GM12878 (cell line): Measurements from ENCODE around the gene LIF. TPM values are rescaled to one million over a fixed set of nuclear protein-coding genes. Genes with fewer than 3 reads are reported as not detected.
A peak's percentile ranks its signal among the peaks of the same experiment; 100 is the strongest.

Source experiments
- ATAC-seq: fragments of 200-7000 bp; cut with Tn5 transposase; 3 replicates; pipeline ENCODE4 v1.9.1; 2020; ENCODE audit warnings: mild to moderate bottlenecking, moderate library complexity
- BruUV-seq: library from RNA; stranded (reverse); fragments of 400-500 nt; replicated peaks from 2 replicates; lab custom pipeline; 2021; lab: Mats Ljungman, UMichigan
- CTCF ChIA-PET: fragments of 300-600 bp; sonication (Branson Sonifier 250); formaldehyde crosslinking; extraction: SDS; loops from one replicate; lab custom pipeline; 2021; ENCODE audit warnings: inconsistent platforms; lab: Yijun Ruan, JAX
- POLR2A ChIA-PET: fragments of 350-600 bp; formaldehyde crosslinking; extraction: SDS; loops from one replicate; lab custom pipeline; 2021; ENCODE audit warnings: inconsistent platforms; lab: Charles Lee
- RAD21 ChIA-PET: fragments of 300-600 bp; sonication (Branson Sonifier 250); formaldehyde crosslinking; loops from one replicate; lab custom pipeline; 2023; ENCODE audit warnings: antibody characterized with exemption; ENCODE audit not compliant: unreplicated experiment; lab: Charles Lee
- SMC1A ChIA-PET: fragments of 300-600 bp; sonication (Branson Sonifier 250); formaldehyde crosslinking; loops from one replicate; lab custom pipeline; 2023; ENCODE audit not compliant: unreplicated experiment, uncharacterized antibody; lab: Charles Lee
- DNase-seq: peaks from one replicate; pipeline ENCODE4 v3.0.0-alpha.2; 2011; ENCODE audit warnings: low read depth, low spot score
- FAIRE-seq: peaks from 3 replicates; lab custom pipeline; 2011; peaks lifted over from hg19 to GRCh38; lab: Jason Lieb, UNC
- H2AFZ ChIP-seq: 2 replicates; pipeline ENCODE4 v1.6.0; 2011; ENCODE audit warnings: low read depth, low read length, control low read depth; ENCODE audit not compliant: control insufficient read depth
- H3K27ac ChIP-seq: 2 replicates; pipeline ENCODE4 v1.5.1; 2011; ENCODE audit warnings: control low read depth; ENCODE audit not compliant: control insufficient read depth, insufficient read depth
- H3K27me3 ChIP-seq, 2 experiments: replicated peaks in 1 of 2; 2 replicates each; pipeline versions ENCODE4 v1.6.0 to v1.6.1; 2011; ENCODE audit warnings: low read length in 1 of 2; ENCODE audit not compliant: control insufficient read depth in 2 of 2, insufficient read depth in 2 of 2
- H3K36me3 ChIP-seq, 2 experiments: 2 replicates each; pipeline ENCODE4 v1.5.1; 2011; ENCODE audit warnings: low read length in 1 of 2; ENCODE audit not compliant: control insufficient read depth in 2 of 2, insufficient read depth in 2 of 2
- H3K4me1 ChIP-seq: 2 replicates; pipeline ENCODE4 v1.6.1; 2011; ENCODE audit warnings: mild to moderate bottlenecking, low read length, moderate library complexity, mixed read lengths; ENCODE audit not compliant: control insufficient read depth, insufficient read depth
- H3K4me2 ChIP-seq: 2 replicates; pipeline ENCODE4 v1.6.0; 2011; ENCODE audit warnings: control low read depth; ENCODE audit not compliant: control insufficient read depth, insufficient read depth
- H3K4me3 ChIP-seq: fragments of 200-600 bp; sonication (generic); 2 replicates; pipeline ENCODE4 v1.5.1; 2016
- H3K79me2 ChIP-seq: 2 replicates; pipeline ENCODE4 v1.6.0; 2011; ENCODE audit warnings: low read length; ENCODE audit not compliant: control insufficient read depth, insufficient read depth
- H3K9ac ChIP-seq: 2 replicates; pipeline ENCODE4 v1.8.0; 2011; ENCODE audit warnings: low read length, control low read depth, mixed read lengths; ENCODE audit not compliant: control insufficient read depth, insufficient read depth
- H3K9me3 ChIP-seq: replicated peaks from 3 replicates; pipeline ENCODE4 v1.5.1; 2011; ENCODE audit warnings: mild to moderate bottlenecking, low read length; ENCODE audit not compliant: control insufficient read depth, insufficient read depth
- H4K20me1 ChIP-seq: 2 replicates; pipeline ENCODE4 v1.6.0; 2011; ENCODE audit not compliant: control insufficient read depth, insufficient read depth
- ASH2L ChIP-seq: fragments of 300-600, 200-600 bp; sonication (generic); IDR thresholded peaks from 2 replicates; pipeline ENCODE4 v1.6.1; 2017; ENCODE audit warnings: low read depth, mild to moderate bottlenecking, borderline replicate concordance
- BHLHE40 ChIP-seq, 2 experiments: fragments of 450-650 bp in 1 of 2; IDR thresholded peaks; 2 replicates each; pipeline ENCODE4 v1.6.1; 2011 to 2017; ENCODE audit warnings: low read depth in 2 of 2, borderline replicate concordance in 1 of 2, improper control_type of control experiment in 1 of 2, low read length in 1 of 2, mild to moderate bottlenecking in 1 of 2
- CBX5 ChIP-seq: sonication (generic); IDR thresholded peaks from 2 replicates; pipeline ENCODE4 v1.6.1; 2016; ENCODE audit warnings: low read depth, moderate library complexity, mild to moderate bottlenecking, inconsistent platforms
- CEBPB ChIP-seq, 2 experiments: fragments of 150-350 bp in 1 of 2; IDR thresholded peaks; 2 replicates each; pipeline ENCODE4 v1.6.1; 2012 to 2014; ENCODE audit warnings: low read depth in 2 of 2, low read length in 2 of 2, borderline replicate concordance in 1 of 2, inconsistent platforms in 1 of 2
- CREM ChIP-seq: IDR thresholded peaks from 2 replicates; pipeline ENCODE4 v1.6.1; 2014; ENCODE audit warnings: antibody characterized with exemption, low read depth
- CTCF ChIP-seq, 3 experiments: IDR thresholded peaks in 2 of 3; conservative IDR thresholded peaks in 1 of 3; 2 replicates each; pipeline ENCODE4 v1.5.1; 2011; ENCODE audit warnings: low read depth in 3 of 3, low read length in 3 of 3, mild to moderate bottlenecking in 3 of 3, control low read depth in 2 of 3, moderate library complexity in 2 of 3, inconsistent platforms in 1 of 3, mixed read lengths in 1 of 3; ENCODE audit not compliant: control insufficient read depth in 2 of 3, insufficient read depth in 1 of 3; ENCODE audit errors: extremely low read depth in 1 of 3
- IKZF1 ChIP-seq: fragments of 450-650 bp; conservative IDR thresholded peaks from 2 replicates; pipeline ENCODE4 v1.6.1; 2017; ENCODE audit warnings: antibody characterized with exemption, mild to moderate bottlenecking
- KAT2A ChIP-seq: conservative IDR thresholded peaks from 2 replicates; pipeline ENCODE4 v1.6.1; 2011; ENCODE audit warnings: low read depth, low read length; ENCODE audit not compliant: control insufficient read depth
- NFIC ChIP-seq: IDR thresholded peaks from 2 replicates; pipeline ENCODE4 v1.6.1; 2012; ENCODE audit warnings: low read depth, mild to moderate bottlenecking, inconsistent platforms, low read length, moderate library complexity
- POLR2A ChIP-seq: IDR thresholded peaks from 2 replicates; pipeline ENCODE4 v1.6.1; 2011; ENCODE audit warnings: low read depth, mild to moderate bottlenecking, low read length
- SREBF2 ChIP-seq: IDR thresholded peaks from 2 replicates; pipeline ENCODE4 v1.6.1; 2012; ENCODE audit warnings: mild to moderate bottlenecking, low read length
- STAT3 ChIP-seq: IDR thresholded peaks from 2 replicates; pipeline ENCODE4 v1.6.1; 2011; ENCODE audit warnings: low read depth, low read length, improper control_type of control experiment
- TAF1 ChIP-seq: IDR thresholded peaks from 2 replicates; pipeline ENCODE4 v1.6.1; 2011; ENCODE audit warnings: mild to moderate bottlenecking, low read depth, low read length, borderline replicate concordance
- TCF3 ChIP-seq: IDR thresholded peaks from 2 replicates; pipeline ENCODE4 v1.6.1; 2012; ENCODE audit warnings: low read depth, mild to moderate bottlenecking, low read length, borderline replicate concordance; ENCODE audit not compliant: insufficient read depth
- YBX1 ChIP-seq: fragments of 450-650 bp; IDR thresholded peaks from 2 replicates; pipeline ENCODE4 v1.6.1; 2016; ENCODE audit warnings: antibody characterized with exemption
- YY1 ChIP-seq: IDR thresholded peaks from 2 replicates; pipeline ENCODE4 v1.6.1; 2011; ENCODE audit warnings: low read depth, mild to moderate bottlenecking, low read length
- ZNF207 ChIP-seq: fragments of 450-650 bp; IDR thresholded peaks from 2 replicates; pipeline ENCODE4 v1.6.1; 2014; ENCODE audit warnings: antibody characterized with exemption, mild to moderate bottlenecking, borderline replicate concordance
- ZNF217 ChIP-seq: fragments of 450-650 bp; IDR thresholded peaks from 2 replicates; pipeline ENCODE4 v1.6.1; 2017; ENCODE audit warnings: antibody characterized with exemption, mild to moderate bottlenecking
- ZNF622 ChIP-seq: fragments of 450-650 bp; IDR thresholded peaks from 2 replicates; pipeline ENCODE4 v1.6.1; 2017; ENCODE audit warnings: mild to moderate bottlenecking, inconsistent platforms
- WGBS: methylation state at CpG from one replicate; pipeline ENCODE4 v1.1.6; 2016; ENCODE audit warnings: low lambda C conversion rate; ENCODE audit not compliant: insufficient replicate concordance, insufficient coverage; ENCODE audit errors: missing lambda C conversion rate; 5-methylcytosine and 5-hydroxymethylcytosine counted together
- in situ Hi-C: fragments of 300-500 bp; cut with MboI; formaldehyde crosslinking; loops from 9 replicates; pipeline ENCODE4 v1.14.3; 2018; ENCODE audit warnings: mixed read lengths
- intact Hi-C: fragments of 100-400 bp; cut with micrococcal nuclease; formaldehyde crosslinking; loops from one replicate; pipeline ENCODE4 v1.14.2; 2022; ENCODE audit not compliant: unreplicated experiment
- polyA plus RNA-seq, 11 experiments: library from polyadenylated mRNA; depleted of rRNA in 4 of 11; unstranded in 6 of 11; stranded (reverse) in 5 of 11; fragments of >200 nt; fragmentation: Nextera tagmentation in 4 of 11; fragmentation: Illumina TruSeq in 1 of 11; extraction: Ambion mirVana in 4 of 11; extraction: Trizol in 1 of 11; gene quantifications; 1 replicate in 1 of 11; 2 replicates in 10 of 11; pipeline versions ENCODE4 v1.2.1 to v1.2.3, GENCODE V29; 2011 to 2016; ENCODE audit warnings: inconsistent platforms in 2 of 11, missing spikeins in 2 of 11, low read depth in 1 of 11
- total RNA-seq, 4 experiments: library from RNA; depleted of rRNA in 3 of 4; stranded (reverse); fragments of >200 nt in 3 of 4; fragmentation: Illumina TruSeq in 1 of 4; extraction: Trizol in 1 of 4; gene quantifications; 2 replicates each; pipeline versions ENCODE4 v1.2.1 to v1.2.3, GENCODE V29; 2013 to 2021
- TF ChIP-seq, protein P1 (sequence below): fragments of 150-350 bp; IDR thresholded peaks from 2 replicates; pipeline ENCODE4 v1.6.1; 2014; ENCODE audit warnings: mild to moderate bottlenecking, low read depth, low read length

Gene LIF
- total and polyA plus RNA-seq, 10 of the 15 experiments (the other 5 are each of a cell fraction or from before 2014, with no cell fraction given) = 0.05 to 3.4 (median 0.97) TPM

DNA sequence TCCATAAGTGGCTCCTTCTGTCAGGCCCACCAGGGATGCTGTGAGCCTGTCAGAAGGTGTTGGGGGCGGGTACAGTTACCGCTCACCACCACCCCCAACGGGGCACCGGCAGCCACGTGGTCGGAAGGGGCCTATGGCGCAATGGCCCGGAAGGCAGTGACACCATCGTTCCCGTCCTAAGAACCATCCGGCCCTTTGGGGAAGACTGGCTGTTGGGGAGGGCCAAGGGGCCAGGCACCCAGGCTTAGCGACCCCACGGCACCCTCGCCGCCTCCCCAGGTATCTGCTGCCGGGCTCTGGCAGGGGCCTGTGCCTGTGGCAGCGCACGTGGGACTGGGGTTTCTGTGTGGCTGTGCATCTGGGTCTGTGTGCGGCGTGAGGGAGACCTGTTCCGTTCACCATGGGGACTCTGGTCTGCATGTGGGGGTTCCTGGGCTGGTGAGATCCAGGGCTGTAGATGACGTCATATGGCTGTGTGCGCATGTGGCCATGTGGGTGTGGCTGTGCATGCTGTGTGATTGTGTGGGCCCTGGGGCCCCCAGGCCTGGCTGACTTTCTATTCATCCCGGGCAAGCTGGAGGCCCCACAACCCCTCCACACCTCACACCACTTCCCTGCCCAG, 19.4 kb upstream of the LIF start:
- H3K79me2 ChIP-seq = peaks cover 18% of the 10 kb centered on the region
- TSS peak; percentile 84 for BruUV-seq
- H3K9me3 ChIP-seq = no peaks in the 10 kb centered on the region
- peak; percentile 83 for ATAC-seq
- H4K20me1 ChIP-seq = no peaks in the 10 kb centered on the region
- peak; percentile 87 for FAIRE-seq
- ChIA-PET CTCF (interaction anchor here (1.0 to 3.3 kb wide), 3 partner anchors 18 to 121 kb away, joined by 3 to 40 read pairs (median 5); partner anchors contain the start of gene RNF215), POLR2A (no interaction called here), RAD21 (interaction anchor here (1.0 kb wide), 1 partner anchor 22 kb away, joined by 4 read pairs; no protein-coding TSS in a partner anchor), SMC1A (interaction anchor here (1.2 kb wide), 1 partner anchor 158 kb away, joined by 3 read pairs; no protein-coding TSS in a partner anchor)
- H3K4me3 ChIP-seq = peak overlapping the region; percentile 71
- no peaks in the 10 kb centered on the region for H3K27me3 ChIP-seq
- peak overlapping the region; percentile 75 for H3K9ac ChIP-seq
- intact Hi-C loops (no loop called here), in situ Hi-C loops (no loop called here)
- WGBS = 0% methylated on average over 23 of the region's 24 CpGs
- peak overlapping the region; percentile 88 for H3K27ac ChIP-seq
- H3K4me2 ChIP-seq = peak overlapping the region; percentile 91
- no peak for DNase-seq
- H3K4me1 ChIP-seq = peaks cover 21% of the 10 kb centered on the region
- no peaks in the 10 kb centered on the region for H3K36me3 ChIP-seq
- H2AFZ ChIP-seq = peak overlapping the region; percentile 72
- TF ChIP-seq POLR2A = peak; percentile 84
- TF ChIP-seq NFIC = no peak
- 0 out of 2 replicates have a peak, but pooled peaks have one; percentile 14 for TF ChIP-seq TAF1
- peak; percentile 62; the same call in 1 of the 2 replicates for TF ChIP-seq YY1
- TF ChIP-seq, protein P1, sequence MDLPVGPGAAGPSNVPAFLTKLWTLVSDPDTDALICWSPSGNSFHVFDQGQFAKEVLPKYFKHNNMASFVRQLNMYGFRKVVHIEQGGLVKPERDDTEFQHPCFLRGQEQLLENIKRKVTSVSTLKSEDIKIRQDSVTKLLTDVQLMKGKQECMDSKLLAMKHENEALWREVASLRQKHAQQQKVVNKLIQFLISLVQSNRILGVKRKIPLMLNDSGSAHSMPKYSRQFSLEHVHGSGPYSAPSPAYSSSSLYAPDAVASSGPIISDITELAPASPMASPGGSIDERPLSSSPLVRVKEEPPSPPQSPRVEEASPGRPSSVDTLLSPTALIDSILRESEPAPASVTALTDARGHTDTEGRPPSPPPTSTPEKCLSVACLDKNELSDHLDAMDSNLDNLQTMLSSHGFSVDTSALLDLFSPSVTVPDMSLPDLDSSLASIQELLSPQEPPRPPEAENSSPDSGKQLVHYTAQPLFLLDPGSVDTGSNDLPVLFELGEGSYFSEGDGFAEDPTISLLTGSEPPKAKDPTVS = no peak
- peak in 1 of 2 experiments; percentile 71; a peak in 1 of 4 replicates for TF ChIP-seq CEBPB (IDR thresholded peaks at IDR 0.05; ENCODE audit: borderline replicate concordance in 1 of 2, low read depth in 2 of 2, low read length in 2 of 2)
- no peak for TF ChIP-seq IKZF1
- no peak for TF ChIP-seq SREBF2
- TF ChIP-seq ZNF622 = no peak
- TF ChIP-seq ASH2L = no peak
- 0 out of 2 replicates have a peak, but pooled peaks have one; percentile 27 for TF ChIP-seq TCF3
- no peak; the same call in 1 of the 2 replicates for TF ChIP-seq ZNF207
- no peak for TF ChIP-seq KAT2A
- no peak for TF ChIP-seq YBX1
- no peak for TF ChIP-seq ZNF217
- no peak for TF ChIP-seq CTCF (IDR thresholded peaks at IDR 0.05 in 2 of 3, conservative IDR thresholded peaks at IDR 0.05 in 1 of 3; ENCODE audit: control insufficient read depth in 2 of 3, extremely low read depth in 1 of 3, insufficient read depth in 1 of 3, low read depth in 3 of 3, low read length in 3 of 3)
- no peak for TF ChIP-seq CBX5
- peak; percentile 83; the same call in 1 of the 2 replicates for TF ChIP-seq CREM
- TF ChIP-seq STAT3 = no peak
- peak; percentile 33 to 59; a peak in 2 of 4 replicates for TF ChIP-seq BHLHE40 (IDR thresholded peaks at IDR 0.05; ENCODE audit: borderline replicate concordance in 1 of 2, low read depth in 2 of 2, low read length in 1 of 2)
